Measurements from ENCODE around the gene DPM2.

DPM2 gene

GRCh38 chr9:127925959-127926905 is 11.4 kb downstream of the DPM2 start:
- no peak for DNase-seq (ENCODE audit: low read depth in 1 of 2, low spot score in 1 of 2)
- TF ChIP-seq CTCF (IDR thresholded peaks at IDR 0.05; ENCODE audit: insufficient read depth, low read length) (no peak), GABPA (IDR thresholded peaks at IDR 0.05; ENCODE audit: low read depth) (no peak), REST (IDR thresholded peaks at IDR 0.05; ENCODE audit: insufficient replicate concordance, low read depth) (no peak), SPI1 (IDR thresholded peaks at IDR 0.05; ENCODE audit: borderline replicate concordance, low read depth) (no peak), POLR2AphosphoS5 (IDR thresholded peaks at IDR 0.05; ENCODE audit: low read depth) (no peak)
- no peak overlapping the region for H3K4me3 ChIP-seq (replicated peaks; ENCODE audit: insufficient read depth, low read length)
- H3K27me3 ChIP-seq (ENCODE audit: insufficient read depth, poor library complexity, severe bottlenecking) = peaks cover 34% of the 10 kb centered on the region
- no peak overlapping the region for H3K27ac ChIP-seq (replicated peaks)

GRCh38 chr9:127924736-127925444 is 12.8 kb downstream of the DPM2 start:
- peaks cover 33% of the 10 kb centered on the region for H3K27me3 ChIP-seq (ENCODE audit: insufficient read depth, poor library complexity, severe bottlenecking)
- TF ChIP-seq SPI1 (IDR thresholded peaks at IDR 0.05; ENCODE audit: borderline replicate concordance, low read depth) (no peak), POLR2AphosphoS5 (IDR thresholded peaks at IDR 0.05; ENCODE audit: low read depth) (no peak), REST (IDR thresholded peaks at IDR 0.05; ENCODE audit: insufficient replicate concordance, low read depth) (no peak), CTCF (IDR thresholded peaks at IDR 0.05; ENCODE audit: insufficient read depth, low read length) (no peak), GABPA (IDR thresholded peaks at IDR 0.05; ENCODE audit: low read depth) (no peak)
- no peak overlapping the region for H3K4me3 ChIP-seq (replicated peaks; ENCODE audit: insufficient read depth, low read length)
- no peak for DNase-seq (ENCODE audit: low read depth in 1 of 2, low spot score in 1 of 2)
- no peak overlapping the region for H3K27ac ChIP-seq (replicated peaks)

GRCh38 chr9:127923771-127924170 is 13.9 kb downstream of the DPM2 start:
- no peak overlapping the region for H3K27ac ChIP-seq (replicated peaks)
- no peak overlapping the region for H3K4me3 ChIP-seq (replicated peaks; ENCODE audit: insufficient read depth, low read length)
- no peak for TF ChIP-seq SPI1 (IDR thresholded peaks at IDR 0.05; ENCODE audit: borderline replicate concordance, low read depth)
- no peak for TF ChIP-seq GABPA (IDR thresholded peaks at IDR 0.05; ENCODE audit: low read depth)
- TF ChIP-seq CTCF (IDR thresholded peaks at IDR 0.05; ENCODE audit: insufficient read depth, low read length) = no peak
- TF ChIP-seq REST (IDR thresholded peaks at IDR 0.05; ENCODE audit: insufficient replicate concordance, low read depth) = no peak
- no peak for TF ChIP-seq POLR2AphosphoS5 (IDR thresholded peaks at IDR 0.05; ENCODE audit: low read depth)
- H3K27me3 ChIP-seq (ENCODE audit: insufficient read depth, poor library complexity, severe bottlenecking) = peaks cover 30% of the 10 kb centered on the region
- DNase-seq (ENCODE audit: low read depth in 1 of 2, low spot score in 1 of 2) = no peak
